K562 (cell line): ENCODE measurements around the gene CILP.

ENCODE experiments used
- POLR2A ChIP-seq: fragments of 450-650 bp; conservative IDR thresholded peaks from 2 replicates; pipeline ENCODE4 v1.6.1; 2016
- TEAD4 ChIP-seq, 2 experiments: sonication (generic) in 1 of 2; formaldehyde crosslinking in 1 of 2; IDR thresholded peaks; 2 replicates each; pipeline versions ENCODE4 v1.6.1 to v1.8.0; 2012 to 2022; ENCODE audit warnings: borderline replicate concordance in 1 of 2, inconsistent platforms in 1 of 2, low read length in 1 of 2, mild to moderate bottlenecking in 1 of 2, missing genetic modification reagents in 1 of 2
- ZNF121 ChIP-seq: sonication (generic); formaldehyde crosslinking; conservative IDR thresholded peaks from 2 replicates; pipeline ENCODE4 v1.8.0; 2022; ENCODE audit warnings: missing genetic modification reagents

DNA sequence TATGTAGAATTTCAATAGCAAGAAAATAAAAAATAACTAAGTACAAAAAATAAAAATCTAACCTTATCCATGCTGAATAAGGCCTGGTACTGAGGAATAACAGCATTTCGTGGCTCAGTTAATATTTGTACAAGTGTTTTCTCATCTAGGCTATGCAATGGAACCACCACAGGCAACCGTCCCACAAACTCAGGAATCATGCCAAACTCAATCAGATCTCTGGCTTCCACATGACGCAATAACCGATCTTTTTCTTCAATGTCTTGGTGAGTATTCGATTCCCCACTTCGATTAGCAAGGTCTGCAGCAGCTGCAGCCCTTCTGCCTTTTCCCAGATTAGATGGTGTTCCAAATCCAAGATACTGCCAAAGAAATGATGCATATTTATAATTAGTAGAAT, 56.6 kb downstream of the CILP start:
- TF ChIP-seq POLR2A = no peak
- TF ChIP-seq TEAD4 (IDR thresholded peaks at IDR 0.05; ENCODE audit: low read length) = no peak
- no peak for TF ChIP-seq TEAD4 (CRISPR knock-in tag; IDR thresholded peaks at IDR 0.05; ENCODE audit: borderline replicate concordance)
- TF ChIP-seq ZNF121 (CRISPR knock-in tag) = no peak
